ENCODE data around the gene FOXB2.

Gene FOXB2

DNA sequence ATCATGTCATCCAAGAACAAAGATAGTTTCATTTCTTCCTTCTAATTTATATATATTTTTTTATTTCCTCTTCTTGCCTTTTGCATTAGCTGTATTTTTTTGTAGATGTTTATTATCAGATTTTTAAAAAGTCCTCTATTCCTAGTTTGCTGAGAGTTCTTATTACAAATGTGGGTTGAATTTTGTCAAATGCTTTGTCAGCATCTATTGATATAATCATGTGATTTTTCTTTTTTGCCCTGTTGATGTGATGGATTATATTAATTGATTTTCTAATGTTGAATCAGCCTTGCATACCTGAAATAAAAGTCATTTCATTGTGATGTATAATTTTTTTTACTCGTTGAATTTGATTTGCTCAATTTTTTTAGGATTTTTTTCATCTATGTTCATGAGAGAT is 46.9 kb downstream of the FOXB2 start:
- DNase-seq: no peak
